SK-N-MC (cell line): Measurements from ENCODE around the gene ORAI1.
"Not testable (repeated sequence)": the region's sequence is repeated elsewhere in the genome, so short reads cannot be mapped to it uniquely, and the experiment has no call there.

Source experiments
- DNase-seq: peaks from one replicate; pipeline ENCODE4 v3.0.0-alpha.2; 2011; ENCODE audit warnings: low read depth, low spot score
- H3K27ac ChIP-seq: fragments of 200-600 bp; sonication (generic); 2 replicates; pipeline ENCODE4 v1.5.1; 2016; ENCODE audit warnings: mixed run types
- H3K36me3 ChIP-seq: fragments of 200-600 bp; sonication (generic); 2 replicates; pipeline ENCODE4 v1.6.1; 2017; ENCODE audit warnings: antibody characterized with exemption, low read length, mixed read lengths; ENCODE audit not compliant: insufficient read depth
- H3K4me3 ChIP-seq: fragments of 200-600 bp; sonication (generic); 2 replicates; pipeline ENCODE4 v1.5.1; 2016
- H3K9ac ChIP-seq: fragments of 200-600 bp; sonication (generic); 2 replicates; pipeline ENCODE4 v1.8.0; 2017; ENCODE audit warnings: mixed run types, mixed read lengths; ENCODE audit not compliant: insufficient read length
- H3K9me3 ChIP-seq: fragments of 200-600 bp; sonication (generic); 2 replicates; pipeline ENCODE4 v1.6.1; 2017; ENCODE audit warnings: low read depth, mild to moderate bottlenecking, antibody characterized with exemption, low read length, moderate library complexity, mixed read lengths
- EZH2 ChIP-seq: fragments of 200-600 bp; sonication (generic); IDR thresholded peaks from one replicate; pipeline ENCODE4 v1.6.1; 2017; ENCODE audit warnings: antibody characterized with exemption
- FOXP2 ChIP-seq: optimal IDR thresholded peaks from 2 replicates; pipeline ENCODE3; 2011; ENCODE audit warnings: mild to moderate bottlenecking, moderate library complexity; ENCODE audit not compliant: insufficient read depth; ENCODE audit errors: extremely low read length, control extremely low read depth
- POLR2AphosphoS5 ChIP-seq: IDR thresholded peaks from 2 replicates; pipeline ENCODE4 v1.6.1; 2012; ENCODE audit warnings: mild to moderate bottlenecking, low read depth, low read length, borderline replicate concordance

ORAI1 gene

DNA sequence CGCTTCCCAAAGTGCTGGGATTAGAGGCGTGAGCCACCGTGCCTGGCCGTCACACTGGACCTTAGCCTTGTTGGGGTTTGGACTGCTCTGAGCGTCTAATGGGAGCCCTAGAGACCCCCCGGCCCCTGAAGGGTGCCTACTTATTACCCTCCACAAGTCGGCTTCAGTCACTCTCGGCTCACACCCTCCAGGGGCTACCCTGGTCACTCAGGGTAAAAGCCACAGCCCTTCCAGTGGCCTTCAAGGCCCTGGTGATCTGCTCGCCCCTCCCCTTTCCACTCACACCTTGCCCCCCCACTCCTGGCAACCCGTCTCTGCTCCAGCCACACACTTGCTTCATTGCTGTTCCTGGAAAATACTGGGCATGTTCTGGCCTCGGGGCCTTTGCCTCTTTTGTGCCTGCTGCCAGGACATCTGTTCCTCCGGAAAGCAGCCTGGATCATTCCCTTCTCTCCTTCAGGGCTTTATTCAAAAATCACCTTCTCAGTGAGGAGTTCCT is 46.7 kb downstream of the ORAI1 start:
- H3K36me3 ChIP-seq = no peaks in the 10 kb centered on the region
- no peak overlapping the region for H3K27ac ChIP-seq
- DNase-seq = no peak
- no peak overlapping the region for H3K9ac ChIP-seq
- TF ChIP-seq FOXP2 = no peak
- no peak for TF ChIP-seq POLR2AphosphoS5
- no peak for TF ChIP-seq EZH2
- no peak overlapping the region for H3K4me3 ChIP-seq
- H3K9me3 ChIP-seq = no peaks in the 10 kb centered on the region

DNA sequence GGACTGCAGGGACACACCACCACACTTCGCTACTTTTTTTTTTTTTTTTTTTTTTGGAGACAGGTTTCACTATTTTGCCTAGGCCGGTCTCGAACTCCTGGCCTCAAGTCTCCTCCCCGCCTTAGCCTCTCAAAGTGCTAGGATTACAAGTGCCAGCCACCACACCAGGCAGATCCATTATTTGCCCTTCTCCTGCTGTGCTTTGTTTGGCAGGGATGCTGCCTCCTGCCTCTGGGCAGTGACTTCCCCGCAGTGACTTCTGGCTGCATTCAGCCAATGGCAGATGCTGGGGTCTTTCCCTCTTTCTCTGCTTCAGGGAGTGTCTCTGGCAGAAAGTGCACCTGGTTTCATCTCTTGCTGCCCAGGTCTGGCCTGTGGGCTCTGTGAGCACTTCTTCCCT is 49.9 kb downstream of the ORAI1 start:
- H3K27ac ChIP-seq = no peak overlapping the region
- H3K9ac ChIP-seq = no peak overlapping the region
- H3K9me3 ChIP-seq = no peaks in the 10 kb centered on the region
- TF ChIP-seq FOXP2 (no peak), EZH2 (no peak), POLR2AphosphoS5 (no peak)
- H3K36me3 ChIP-seq = no peaks in the 10 kb centered on the region
- H3K4me3 ChIP-seq = no peak overlapping the region
- no peak for DNase-seq

DNA sequence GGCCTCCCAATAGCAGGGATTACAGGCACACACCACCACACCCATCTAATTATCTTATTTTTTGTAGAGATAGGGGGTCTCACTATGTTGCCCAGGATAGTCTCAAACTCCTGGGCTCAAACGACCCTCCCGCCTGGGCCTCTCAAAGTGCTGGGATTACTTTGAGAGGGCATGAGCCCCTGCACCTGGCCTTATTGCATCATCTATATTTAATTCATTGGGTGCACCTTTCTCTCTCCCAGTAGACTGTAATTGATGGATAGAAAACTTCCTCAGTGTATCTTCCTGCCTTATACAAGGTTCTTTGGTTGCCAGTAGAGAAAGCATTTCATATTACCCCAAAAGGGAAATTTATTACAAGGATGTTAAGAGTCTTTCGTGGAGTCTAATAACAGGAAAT is 52.0 kb downstream of the ORAI1 start:
- H3K9me3 ChIP-seq = no peaks in the 10 kb centered on the region
- no peaks in the 10 kb centered on the region for H3K36me3 ChIP-seq
- no peak overlapping the region for H3K27ac ChIP-seq
- H3K4me3 ChIP-seq = no peak overlapping the region
- no peak for DNase-seq
- TF ChIP-seq POLR2AphosphoS5 = no peak
- no peak for TF ChIP-seq EZH2
- TF ChIP-seq FOXP2 = no peak
- H3K9ac ChIP-seq = no peak overlapping the region

DNA sequence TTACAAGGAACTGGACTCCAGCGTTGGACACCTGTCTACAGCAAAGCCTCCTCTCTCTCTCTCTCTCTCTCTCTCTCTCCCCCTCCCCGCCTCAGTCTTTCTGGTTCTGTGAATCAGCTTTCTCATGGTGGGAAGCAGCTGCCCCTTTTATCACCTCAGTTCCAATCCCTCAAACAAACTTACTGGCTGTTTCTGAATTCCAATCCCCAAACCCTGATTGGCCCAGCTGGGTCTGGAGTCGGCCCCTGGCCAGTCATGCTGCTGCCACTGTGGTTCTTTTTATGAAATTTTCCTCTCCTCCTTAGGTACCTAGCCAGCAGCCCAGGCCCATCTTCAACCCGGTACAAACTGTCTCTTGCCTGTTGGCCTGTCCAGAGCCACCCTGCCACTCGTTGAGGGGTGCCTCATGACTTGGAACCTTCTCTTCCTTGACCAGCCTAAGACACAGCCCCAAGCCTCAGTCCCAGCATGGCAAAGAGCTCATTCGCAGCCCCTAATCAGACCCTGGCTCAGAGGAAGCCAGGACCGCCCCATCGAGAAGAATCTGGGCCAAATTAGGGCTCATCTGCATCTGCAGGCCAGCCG is 52.5 kb downstream of the ORAI1 start:
- Histone ChIP-seq H3K4me3 (no peak overlapping the region), H3K36me3 (no peaks in the 10 kb centered on the region), H3K9ac (no peak overlapping the region), H3K9me3 (no peaks in the 10 kb centered on the region), H3K27ac (no peak overlapping the region)
- TF ChIP-seq FOXP2 = no peak
- TF ChIP-seq POLR2AphosphoS5 = no peak
- TF ChIP-seq EZH2 = no peak
- no peak for DNase-seq

- not testable (repeated sequence) for H3K27ac ChIP-seq, H3K4me3 ChIP-seq, H3K36me3 ChIP-seq, H3K9me3 ChIP-seq, DNase-seq, H3K9ac ChIP-seq
Measured at GRCh38 chr12:121679661-121680197, 53.4 kb downstream of the ORAI1 start.

DNA sequence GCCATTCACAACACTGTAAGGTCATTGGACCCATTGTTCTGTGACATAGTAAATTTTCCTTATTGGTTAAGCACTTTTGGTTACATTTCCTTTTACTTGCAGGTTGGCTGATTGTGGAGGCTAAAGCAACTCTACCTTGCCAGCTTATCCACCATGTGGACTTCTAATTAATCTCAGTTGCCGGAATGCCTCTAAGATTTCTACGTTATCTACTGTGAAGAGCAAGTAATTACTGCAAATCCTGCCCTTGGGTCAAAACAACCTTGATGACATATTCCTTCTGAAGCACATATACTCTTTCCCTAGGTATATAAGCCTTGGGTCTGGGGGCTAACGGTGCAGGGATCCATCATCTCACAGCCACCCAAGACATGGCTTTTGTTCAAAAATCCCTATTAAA is 62.6 kb downstream of the ORAI1 start:
- Histone ChIP-seq H3K27ac (no peak overlapping the region), H3K9me3 (no peaks in the 10 kb centered on the region), H3K9ac (no peak overlapping the region), H3K36me3 (no peaks in the 10 kb centered on the region), H3K4me3 (no peak overlapping the region)
- TF ChIP-seq POLR2AphosphoS5 (no peak), EZH2 (no peak), FOXP2 (no peak)
- no peak for DNase-seq

DNA sequence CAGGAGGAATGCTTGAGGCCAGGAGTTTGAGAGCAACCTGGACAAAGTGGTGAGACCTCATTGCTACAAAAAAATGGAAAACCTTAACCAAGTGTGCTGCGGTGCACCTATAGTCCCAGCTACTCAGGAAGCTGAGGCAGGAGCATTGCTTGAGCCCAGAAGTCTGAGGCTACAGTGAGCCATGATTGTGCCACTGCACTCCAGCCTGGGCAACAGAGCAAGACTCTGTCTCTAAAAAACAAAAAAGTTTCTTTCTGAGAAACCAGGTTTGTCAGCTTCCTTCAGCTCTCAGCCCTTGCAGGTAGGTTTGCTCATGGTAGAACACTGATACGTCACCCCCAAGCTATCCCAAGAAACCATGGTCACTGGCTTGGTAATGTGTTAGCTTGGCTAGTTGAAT is 63.1 kb downstream of the ORAI1 start:
- H3K4me3 ChIP-seq = no peak overlapping the region

More for the DNA sequence above, 63.1 kb downstream of the ORAI1 start:
- Histone ChIP-seq H3K9me3 (no peaks in the 10 kb centered on the region), H3K36me3 (no peaks in the 10 kb centered on the region), H3K27ac (no peak overlapping the region), H3K9ac (no peak overlapping the region)
- DNase-seq = no peak
- TF ChIP-seq FOXP2 = no peak
